Measurements from ENCODE around the gene DIRAS1. TPM values are rescaled to one million over a fixed set of nuclear protein-coding genes. Genes with fewer than 3 reads are reported as not detected.

The DIRAS1 gene
- polyA plus RNA-seq, 1 experiment: 12.5 TPM

GRCh38 chr19:2666344-2666994 lies 54.7 kb downstream of the DIRAS1 start:
- H3K9me3 ChIP-seq (ENCODE audit: control insufficient read depth, insufficient read depth, low read length): peaks cover 5% of the 10 kb centered on the region
- no peak for TF ChIP-seq CTCF (IDR thresholded peaks at IDR 0.05; ENCODE audit: low read depth, low read length)
- DNase-seq (ENCODE audit: low read depth, low spot score): no peak
- ChIA-PET POLR2A (no interaction called here), CTCF (no interaction called here)
- peaks cover 5% of the 10 kb centered on the region for H3K27me3 ChIP-seq (ENCODE audit: control insufficient read depth, insufficient read depth, low read length)
- H3K27ac ChIP-seq (ENCODE audit: low read depth, low read length): no peak overlapping the region
- no peak overlapping the region for H3K4me3 ChIP-seq (ENCODE audit: low read depth, low read length)

- no peak for TF ChIP-seq CTCF (IDR thresholded peaks at IDR 0.05; ENCODE audit: low read depth, low read length)
- Histone ChIP-seq H3K27ac (ENCODE audit: low read depth, low read length) (no peak overlapping the region), H3K4me3 (ENCODE audit: low read depth, low read length) (no peak overlapping the region), H3K27me3 (ENCODE audit: control insufficient read depth, insufficient read depth, low read length) (peaks cover 9% of the 10 kb centered on the region), H3K9me3 (ENCODE audit: control insufficient read depth, insufficient read depth, low read length) (peaks cover 7% of the 10 kb centered on the region)
- DNase-seq (ENCODE audit: low read depth, low spot score): no peak
- ChIA-PET CTCF (no interaction called here), POLR2A (interaction anchor here (0.6 kb wide), 1 partner anchor 189 kb away, joined by 3 read pairs; the partner anchor contains the start of gene GADD45B)
Measured at GRCh38 chr19:2665103-2665502, 56.1 kb downstream of the DIRAS1 start.

Other genes with a start within 250 kb of the DIRAS1 start
- 18.5 and 24.8 TPM in 2 replicates for gene GADD45B, start 245.2 kb downstream of the DIRAS1 start, polyA plus RNA-seq (2011; rRNA removed)
- 0.56 and 0.57 TPM in 2 replicates for gene GNG7, start 18.7 kb downstream of the DIRAS1 start, polyA plus RNA-seq (2011; rRNA removed)
- gene SLC39A3, start 18.6 kb upstream of the DIRAS1 start, polyA plus RNA-seq (2011; rRNA removed): 27.9 and 37.4 TPM in 2 replicates
- gene SGTA, start 61.9 kb upstream of the DIRAS1 start, polyA plus RNA-seq (2011; rRNA removed): 44.0 and 56.5 TPM in 2 replicates
- gene THOP1, start 64.1 kb upstream of the DIRAS1 start, polyA plus RNA-seq (2011; rRNA removed): 35.4 and 45.6 TPM in 2 replicates
- gene ZNF554, start 98.5 kb upstream of the DIRAS1 start, polyA plus RNA-seq (2011; rRNA removed): 1.8 and 2.0 TPM in 2 replicates
- gene ZNF555, start 120.1 kb upstream of the DIRAS1 start, polyA plus RNA-seq (2011; rRNA removed): 6.2 and 7.1 TPM in 2 replicates
- not detected in 2 replicates for gene ZNF556, start 146.0 kb upstream of the DIRAS1 start, polyA plus RNA-seq (2011; rRNA removed)
- gene ZNF57, start 179.6 kb upstream of the DIRAS1 start, polyA plus RNA-seq (2011; rRNA removed): 2.3 and 2.4 TPM in 2 replicates
- gene ZNF77, start 223.6 kb upstream of the DIRAS1 start, polyA plus RNA-seq (2011; rRNA removed): 3.6 TPM in 2 replicates

Measured in AG04450 (cell line).